Kidney epithelial cell (primary cell): Measurements from ENCODE around the gene NAPB. TPM values are rescaled to one million over a fixed set of nuclear protein-coding genes. Genes with fewer than 3 reads are reported as not detected.

ENCODE experiments used
- DNase-seq: peaks from one replicate; pipeline ENCODE4 v3.0.0-alpha.2; 2010; ENCODE audit warnings: low read depth
- H3K27me3 ChIP-seq: 2 replicates; pipeline ENCODE4 v1.6.0; 2011; ENCODE audit warnings: low read length; ENCODE audit not compliant: control insufficient read depth, insufficient read depth
- H3K36me3 ChIP-seq: 2 replicates; pipeline ENCODE4 v1.5.1; 2011; ENCODE audit warnings: low read length; ENCODE audit not compliant: control insufficient read depth, insufficient read depth
- H3K4me3 ChIP-seq: 2 replicates; pipeline ENCODE4 v1.5.1; 2011; ENCODE audit warnings: low read depth, mild to moderate bottlenecking, control low read depth, low read length
- total RNA-seq: library from RNA; depleted of rRNA; stranded (reverse); fragments of >200 nt; gene quantifications from 2 replicates; pipeline ENCODE4 v1.2.3, GENCODE V29; 2015
- TF ChIP-seq, protein P1 (sequence below): IDR thresholded peaks from 2 replicates; pipeline ENCODE4 v1.5.1; 2011; ENCODE audit warnings: mild to moderate bottlenecking, moderate library complexity, low read length, control low read depth, inconsistent platforms; ENCODE audit not compliant: insufficient read depth, poor library complexity, severe bottlenecking

NAPB gene
- total RNA-seq, 1 donor from 2014 or later, result 3.0 TPM

DNA sequence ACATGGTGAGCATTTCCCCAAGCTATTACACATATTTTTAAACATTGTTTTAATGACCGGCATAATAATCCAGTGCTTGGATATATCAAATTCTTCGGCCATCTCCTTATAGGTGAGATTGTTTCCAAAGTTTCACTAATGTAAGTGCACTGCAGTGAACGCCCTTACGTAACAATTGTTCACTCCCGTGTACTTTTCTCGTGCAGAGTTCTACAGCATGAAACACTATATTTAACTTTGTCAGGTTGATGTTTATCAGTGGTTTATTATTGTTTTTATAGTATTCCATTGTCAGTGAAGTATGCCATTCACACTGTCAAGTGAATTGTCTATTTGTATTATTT is 62.8 kb downstream of the NAPB start:
- Histone ChIP-seq H3K4me3 (peak overlapping the region; percentile 30), H3K27me3 (no peaks in the 10 kb centered on the region), H3K36me3 (peaks cover 2% of the 10 kb centered on the region)
- TF ChIP-seq, protein P1, sequence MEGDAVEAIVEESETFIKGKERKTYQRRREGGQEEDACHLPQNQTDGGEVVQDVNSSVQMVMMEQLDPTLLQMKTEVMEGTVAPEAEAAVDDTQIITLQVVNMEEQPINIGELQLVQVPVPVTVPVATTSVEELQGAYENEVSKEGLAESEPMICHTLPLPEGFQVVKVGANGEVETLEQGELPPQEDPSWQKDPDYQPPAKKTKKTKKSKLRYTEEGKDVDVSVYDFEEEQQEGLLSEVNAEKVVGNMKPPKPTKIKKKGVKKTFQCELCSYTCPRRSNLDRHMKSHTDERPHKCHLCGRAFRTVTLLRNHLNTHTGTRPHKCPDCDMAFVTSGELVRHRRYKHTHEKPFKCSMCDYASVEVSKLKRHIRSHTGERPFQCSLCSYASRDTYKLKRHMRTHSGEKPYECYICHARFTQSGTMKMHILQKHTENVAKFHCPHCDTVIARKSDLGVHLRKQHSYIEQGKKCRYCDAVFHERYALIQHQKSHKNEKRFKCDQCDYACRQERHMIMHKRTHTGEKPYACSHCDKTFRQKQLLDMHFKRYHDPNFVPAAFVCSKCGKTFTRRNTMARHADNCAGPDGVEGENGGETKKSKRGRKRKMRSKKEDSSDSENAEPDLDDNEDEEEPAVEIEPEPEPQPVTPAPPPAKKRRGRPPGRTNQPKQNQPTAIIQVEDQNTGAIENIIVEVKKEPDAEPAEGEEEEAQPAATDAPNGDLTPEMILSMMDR, result no peak
- DNase-seq, result no peak

DNA sequence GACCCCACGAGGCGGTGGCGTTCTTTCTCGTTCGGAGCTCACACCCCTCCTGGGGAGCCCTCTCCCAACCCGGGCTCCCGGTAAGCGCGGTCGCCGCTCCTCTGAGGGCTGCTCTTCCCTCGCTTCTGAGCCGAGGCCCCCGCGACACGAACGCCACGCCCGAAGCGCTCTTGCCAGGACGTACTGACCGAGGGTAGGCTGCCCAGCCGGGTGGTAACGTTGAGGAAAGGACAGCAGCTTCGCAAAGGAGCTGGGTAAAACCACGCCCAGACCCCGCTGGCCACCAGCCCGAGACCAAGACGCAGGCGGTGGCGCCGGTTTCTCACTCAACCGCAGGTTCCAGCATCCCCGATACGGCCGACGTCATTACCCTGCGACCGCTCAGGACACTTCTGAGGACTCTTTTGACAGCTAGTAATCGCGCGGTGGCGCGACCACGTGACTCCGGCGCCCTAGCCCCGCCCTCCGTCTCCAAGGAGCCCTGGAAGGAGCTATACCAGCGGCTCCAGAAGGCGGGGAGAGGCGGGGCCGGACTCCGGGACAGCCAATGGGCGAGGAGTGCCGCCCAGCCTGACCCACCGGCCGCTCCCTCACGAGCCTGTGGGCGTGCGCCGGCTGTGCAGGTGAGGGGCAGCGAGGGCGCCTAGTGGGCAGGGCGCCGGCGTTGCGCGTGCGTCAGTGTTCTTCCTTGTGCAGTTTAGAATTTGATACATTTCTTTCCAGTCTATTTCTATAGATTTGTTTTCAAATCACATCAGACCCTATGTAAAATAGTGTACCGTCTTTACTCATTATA is 63.3 kb downstream of the NAPB start:
- Histone ChIP-seq H3K27me3 (no peaks in the 10 kb centered on the region), H3K36me3 (peaks cover 2% of the 10 kb centered on the region), H3K4me3 (peak overlapping the region; percentile 71)
- peak; percentile 96 for DNase-seq
- TF ChIP-seq, protein P1, result no peak

DNA sequence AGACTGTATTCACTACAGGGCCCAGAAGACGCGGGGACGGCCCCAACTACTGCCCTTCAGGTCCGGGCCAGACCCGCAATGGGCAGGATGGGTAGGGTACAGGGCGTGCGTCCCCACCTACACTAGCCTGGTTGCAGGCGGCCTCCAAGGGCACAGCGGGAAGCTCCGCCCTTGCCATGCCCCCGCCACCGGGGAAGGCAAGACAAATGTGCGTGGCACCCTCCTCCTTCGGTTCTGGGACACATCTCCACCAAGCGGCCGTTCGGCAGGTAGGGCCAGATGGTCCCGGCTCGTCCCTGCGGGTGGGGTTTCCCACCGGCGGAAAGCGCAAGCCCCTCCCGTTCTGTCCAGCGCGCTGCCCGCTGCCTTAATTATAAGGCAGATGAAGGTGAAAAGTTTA is 65.1 kb downstream of the NAPB start:
- Histone ChIP-seq H3K36me3 (peaks cover 2% of the 10 kb centered on the region), H3K4me3 (no peak overlapping the region), H3K27me3 (no peaks in the 10 kb centered on the region)
- TF ChIP-seq, protein P1, result no peak
- DNase-seq, result no peak

- TF ChIP-seq, protein P1, result no peak
- peak overlapping the region; percentile 87 for H3K4me3 ChIP-seq
- no peaks in the 10 kb centered on the region for H3K27me3 ChIP-seq
- no peak for DNase-seq
- H3K36me3 ChIP-seq, result peaks cover under 1% of the 10 kb centered on the region
Observed at GRCh38 chr20:23350904-23351838, 70.1 kb downstream of the NAPB start.

DNA sequence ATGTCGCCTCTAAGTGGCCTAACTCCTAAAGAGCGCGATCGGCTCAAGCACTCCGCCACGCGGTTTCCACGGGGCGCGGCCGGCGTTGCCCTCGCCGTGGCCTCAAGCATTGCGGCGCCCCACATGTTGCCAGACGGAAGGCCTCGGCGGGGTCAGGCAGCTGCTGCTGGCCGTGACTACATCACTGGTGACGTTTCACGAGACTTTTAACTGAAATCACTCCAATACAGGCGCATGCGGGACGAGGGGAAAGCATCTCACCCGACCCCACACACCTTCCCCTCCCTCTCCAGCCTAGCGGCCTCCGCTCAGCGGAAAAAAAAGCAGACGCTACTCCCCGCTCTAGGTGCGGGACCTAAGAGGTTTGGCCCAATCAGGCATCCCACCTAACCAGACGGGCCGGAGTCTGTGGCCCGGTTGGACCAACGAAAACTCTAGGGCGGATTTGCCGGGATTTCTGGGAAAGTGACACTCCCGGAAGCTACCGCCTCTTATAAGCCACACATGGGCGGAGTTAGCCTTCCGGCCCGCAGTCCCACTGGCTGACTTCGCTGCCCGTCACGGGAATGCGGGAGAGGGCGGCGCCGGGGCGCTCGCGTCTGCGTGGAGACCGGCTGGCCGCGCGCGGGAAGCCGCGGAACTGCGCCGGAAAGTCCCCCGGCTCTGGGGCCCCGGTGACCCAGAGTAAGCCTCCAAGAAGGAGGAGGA is 70.9 kb downstream of the NAPB start, which contains the start of gene NXT1:
NXT1 (plus strand) TSS at position 596 of the 708 bp plus-strand sequence. CDS start 3,251 bp downstream, outside the sequence.
- TF ChIP-seq, protein P1, result no peak
- Histone ChIP-seq H3K36me3 (no peaks in the 10 kb centered on the region), H3K27me3 (no peaks in the 10 kb centered on the region), H3K4me3 (peak within 1 kb of the TSS; percentile 87)
- DNase-seq, result peak; percentile 90
